ENCODE measurements around the gene DNAJC30. TPM values are rescaled to one million over a fixed set of nuclear protein-coding genes. Genes with fewer than 3 reads are reported as not detected.

Gene DNAJC30
- total and polyA plus RNA-seq, 2 of the 8 experiments (the other 6 are each of a cell fraction or from before 2014, with no cell fraction given) = 6.1 to 6.3 TPM

- Histone ChIP-seq H3K18ac (ENCODE audit: extremely low read depth, low read length) (no peak within 1 kb of the TSS), H2BK5ac (ENCODE audit: low read depth, low read length) (no peak within 1 kb of the TSS), H3K23ac (ENCODE audit: insufficient read length) (no peak within 1 kb of the TSS), H3K27ac (ENCODE audit: low read depth, low read length) (no peak within 1 kb of the TSS), H3K9ac (replicated peaks in 1 of 4; ENCODE audit: extremely low read depth in 1 of 4, low read depth in 3 of 4, low read length in 3 of 4) (peak within 1 kb of the TSS in 1 of 4 experiments; percentile 74; a peak in 3 of 7 replicates), H2BK15ac (ENCODE audit: low read length) (no peak within 1 kb of the TSS; the same call in 1 of the 2 replicates), H3K9me3 (ENCODE audit: insufficient read depth in 2 of 2, low read depth in 1 of 2, low read length in 1 of 2) (peaks cover 0 to 4% of the 10 kb centered on the region in 2 experiments; a peak in 1 of 4 replicates), H4K20me1 (replicated peaks in 1 of 2; ENCODE audit: control insufficient read depth in 1 of 2, insufficient read depth in 2 of 2, low read length in 2 of 2) (no peaks in the 10 kb centered on the region), H3K14ac (ENCODE audit: insufficient read length) (no peak within 1 kb of the TSS), H3K79me2 (ENCODE audit: control insufficient read depth in 1 of 2, insufficient read depth in 2 of 2, low read length in 2 of 2) (no peaks in the 10 kb centered on the region), H2BK12ac (ENCODE audit: low read depth, low read length) (peak within 1 kb of the TSS; percentile 50; the same call in 1 of the 2 replicates), H3K27me3 (replicated peaks in 1 of 4; ENCODE audit: control insufficient read depth in 3 of 4, extremely low read depth in 1 of 4, insufficient read depth in 3 of 4, low read length in 3 of 4) (no peaks in the 10 kb centered on the region; a peak in 1 of 7 replicates), H2AFZ (ENCODE audit: low read length) (no peak within 1 kb of the TSS), H3K56ac (replicated peaks; ENCODE audit: insufficient read length, low read depth, low read length) (no peak within 1 kb of the TSS), H3K4me1 (replicated peaks in 1 of 4; ENCODE audit: control insufficient read depth in 3 of 4, insufficient read depth in 4 of 4, low read length in 3 of 4) (peaks cover 0 to 20% (median 9%) of the 10 kb centered on the region in 4 experiments; a peak in 6 of 7 replicates), H2BK20ac (ENCODE audit: low read length) (no peak within 1 kb of the TSS), H3K4me3 (ENCODE audit: extremely low read depth in 1 of 4, insufficient read depth in 2 of 4, low read depth in 3 of 4, low read length in 4 of 4) (peak within 1 kb of the TSS; percentile 37 to 63 (median 46)), H3K36me3 (ENCODE audit: control insufficient read depth in 2 of 4, insufficient read depth in 4 of 4, low read length in 3 of 4) (no peaks in the 10 kb centered on the region), H2AK5ac (ENCODE audit: low read depth, low read length) (no peak within 1 kb of the TSS), H3K79me1 (ENCODE audit: low read depth, low read length) (0 out of 2 replicates have a peak, but pooled peaks cover 3% of the 10 kb centered on the region), H2BK120ac (replicated peaks; ENCODE audit: low read depth, low read length) (no peak within 1 kb of the TSS), H3K4ac (replicated peaks; ENCODE audit: insufficient read length, low read depth, low read length) (no peak within 1 kb of the TSS), H3K4me2 (ENCODE audit: insufficient read depth in 1 of 2, low read depth in 2 of 2, low read length in 2 of 2) (peak within 1 kb of the TSS; percentile 76 to 87), H4K91ac (replicated peaks; ENCODE audit: insufficient read length, low read length) (no peak within 1 kb of the TSS), H4K5ac (ENCODE audit: insufficient read length, low read depth, low read length) (no peak within 1 kb of the TSS), H4K8ac (ENCODE audit: extremely low read depth, insufficient read depth, low read length) (peak within 1 kb of the TSS; percentile 22), H3K23me2 (ENCODE audit: low read depth, low read length) (peaks cover 5% of the 10 kb centered on the region; the same call in 1 of the 2 replicates)
- 33% methylated on average over 12 of the region's 79 CpGs; no CpG with 5 or more reads in 1 of the 2 experiments for WGBS, 2 experiments (ENCODE audit: extremely low coverage in 1 of 2, insufficient coverage in 1 of 2, insufficient read length in 1 of 2, insufficient replicate concordance in 2 of 2, low coverage in 1 of 2, low lambda C conversion rate in 2 of 2, missing lambda C conversion rate in 1 of 2)
- DNase-seq (ENCODE audit: low read depth in 1 of 2, low spot score in 2 of 2) (peak; percentile 70 to 99), FAIRE-seq (no peak)
- ChIA-PET CTCF (ENCODE audit: partially characterized antibody) (interaction anchor here (0.6 to 9.1 kb wide), 21 partner anchors 9 to 142 kb away, joined by 3 to 72 read pairs (median 4); no protein-coding TSS in a partner anchor), POLR2A (ENCODE audit: partially characterized antibody) (interaction anchor here (0.6 to 2.1 kb wide), 2 partner anchors 45 to 71 kb away, joined by 3 to 6 read pairs; partner anchors contain the start of gene ABHD11)
- no peak for TF ChIP-seq POLR2AphosphoS5 (IDR thresholded peaks at IDR 0.05; ENCODE audit: low read depth, low read length)
- TF ChIP-seq EP300 (IDR thresholded peaks at IDR 0.05; ENCODE audit: borderline replicate concordance in 1 of 2, low read depth in 2 of 2, low read length in 2 of 2) = peak in 1 of 2 experiments; percentile 85; a peak in 2 of 3 replicates
- peak; percentile 35 for TF ChIP-seq TAF7 (optimal IDR thresholded peaks at IDR 0.05; ENCODE audit: borderline replicate concordance, low read depth, low read length)
- peak; percentile 22 for TF ChIP-seq KDM4A (IDR thresholded peaks at IDR 0.05; ENCODE audit: low read depth, low read length, severe bottlenecking)
- no peak for TF ChIP-seq ATF3 (IDR thresholded peaks at IDR 0.05; ENCODE audit: insufficient read depth, low read depth, low read length)
- TF ChIP-seq SRF (IDR thresholded peaks at IDR 0.05; ENCODE audit: low read depth, low read length) = no peak
- no peak for TF ChIP-seq BCL11A (IDR thresholded peaks at IDR 0.05; ENCODE audit: low read depth in 2 of 2, low read length in 2 of 2)
- no peak for TF ChIP-seq JUND (IDR thresholded peaks at IDR 0.05; ENCODE audit: low read length)
- no peak for TF ChIP-seq SP2 (IDR thresholded peaks at IDR 0.05; ENCODE audit: low read length)
- no peak for TF ChIP-seq BRCA1 (IDR thresholded peaks at IDR 0.05; ENCODE audit: low read depth, low read length)
- TF ChIP-seq RXRA (IDR thresholded peaks at IDR 0.05; ENCODE audit: insufficient read depth, low read depth, low read length) = no peak
These were observed 15.7 kb downstream of the DNAJC30 start, which contains the start of gene VPS37D for GRCh38 chr7:73667344-73668102. VPS37D (plus strand) TSS chr7:73667831; CDS start chr7:73667959, 128 bp downstream.
